ENCODE data around the gene COL4A1. TPM values are rescaled to one million over a fixed set of nuclear protein-coding genes. Genes with fewer than 3 reads are reported as not detected.

Gene COL4A1
- polyA plus RNA-seq, 1 experiment = 210 TPM

GRCh38 chr13:110327051-110327721, 20.2 kb upstream of the COL4A1 start:
- TF ChIP-seq CTCF (IDR thresholded peaks at IDR 0.05; ENCODE audit: low read depth, low read length) = no peak
- POLR2A ChIA-PET = interaction anchor here (1.1 kb wide), 1 partner anchor 20 kb away, joined by 3 read pairs; the partner anchor contains the start of genes COL4A1 and COL4A2
- peak overlapping the region; percentile 61 for H3K27ac ChIP-seq (ENCODE audit: low read depth, low read length)

DNA sequence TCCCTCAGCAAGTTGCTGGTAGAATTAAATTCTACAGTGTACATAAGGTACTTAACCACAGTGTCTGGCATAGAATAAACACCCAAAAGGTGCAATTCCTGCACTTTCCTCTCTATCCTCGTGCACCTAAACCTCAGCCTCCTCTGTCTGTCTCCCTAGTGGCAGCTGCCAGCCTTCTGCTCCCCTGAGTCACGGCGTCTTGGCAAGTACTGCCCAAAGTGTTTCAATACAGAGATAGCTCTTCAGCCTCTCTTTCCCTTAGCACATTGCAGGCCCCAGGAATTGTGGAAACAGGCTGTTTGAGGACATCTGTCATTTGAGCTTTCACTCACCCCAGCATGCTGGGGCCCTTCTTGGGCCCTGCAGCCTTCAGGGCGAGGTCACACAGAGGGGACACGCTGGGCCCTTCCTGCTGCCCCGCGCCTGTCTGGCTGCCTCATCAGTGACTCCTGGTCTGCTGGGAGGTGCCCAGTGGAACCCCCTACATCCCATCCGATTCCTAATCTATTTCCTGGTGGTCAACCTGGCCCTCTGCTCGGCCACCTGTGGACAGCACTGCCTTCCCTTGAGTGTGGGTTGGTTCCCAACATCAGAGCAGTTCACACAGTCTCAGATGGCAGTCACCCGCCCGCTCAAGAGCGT, 19.4 kb upstream of the COL4A1 start:
- ChIA-PET POLR2A (interaction anchor here (1.0 kb wide), 1 partner anchor 19 kb away, joined by 5 read pairs; the partner anchor contains the start of genes COL4A1 and COL4A2), CTCF (no interaction called here)
- H3K9me3 ChIP-seq (ENCODE audit: control insufficient read depth, insufficient read depth, low read length) = no peaks in the 10 kb centered on the region; the same call in 1 of the 2 replicates
- no peak for TF ChIP-seq CTCF (IDR thresholded peaks at IDR 0.05; ENCODE audit: low read depth, low read length)
- H3K27me3 ChIP-seq (ENCODE audit: control insufficient read depth, insufficient read depth, low read length) = no peaks in the 10 kb centered on the region
- peak overlapping the region; percentile 21 for H3K27ac ChIP-seq (ENCODE audit: low read depth, low read length)
- no peak overlapping the region for H3K4me3 ChIP-seq (ENCODE audit: low read depth, low read length)
- no peak for DNase-seq (ENCODE audit: low read depth, low spot score)

More at GRCh38 chr13:110327051-110327721, 20.2 kb upstream of the COL4A1 start:
- Histone ChIP-seq H3K4me3 (ENCODE audit: low read depth, low read length) (no peak overlapping the region), H3K27me3 (ENCODE audit: control insufficient read depth, insufficient read depth, low read length) (no peaks in the 10 kb centered on the region), H3K9me3 (ENCODE audit: control insufficient read depth, insufficient read depth, low read length) (no peaks in the 10 kb centered on the region; the same call in 1 of the 2 replicates)
- CTCF ChIA-PET = no interaction called here
- DNase-seq (ENCODE audit: low read depth, low spot score) = no peak

- H3K27ac ChIP-seq (ENCODE audit: low read depth, low read length) = no peak overlapping the region
- H3K27me3 ChIP-seq (ENCODE audit: control insufficient read depth, insufficient read depth, low read length) = no peaks in the 10 kb centered on the region
- no peaks in the 10 kb centered on the region; the same call in 1 of the 2 replicates for H3K9me3 ChIP-seq (ENCODE audit: control insufficient read depth, insufficient read depth, low read length)
- ChIA-PET CTCF (interaction anchor here (0.6 to 1.9 kb wide), 4 partner anchors 36 to 535 kb away, joined by 3 to 7 read pairs (median 4); no protein-coding TSS in a partner anchor), POLR2A (interaction anchor here (0.6 to 2.1 kb wide), 8 partner anchors 12 to 88 kb away, joined by 3 to 18 read pairs (median 7); partner anchors contain the start of genes COL4A1 and COL4A2)
- no peak for TF ChIP-seq CTCF (IDR thresholded peaks at IDR 0.05; ENCODE audit: low read depth, low read length)
- no peak overlapping the region for H3K4me3 ChIP-seq (ENCODE audit: low read depth, low read length)
- no peak for DNase-seq (ENCODE audit: low read depth, low spot score)
Observed at GRCh38 chr13:110324026-110324749, 17.2 kb upstream of the COL4A1 start.

DNA sequence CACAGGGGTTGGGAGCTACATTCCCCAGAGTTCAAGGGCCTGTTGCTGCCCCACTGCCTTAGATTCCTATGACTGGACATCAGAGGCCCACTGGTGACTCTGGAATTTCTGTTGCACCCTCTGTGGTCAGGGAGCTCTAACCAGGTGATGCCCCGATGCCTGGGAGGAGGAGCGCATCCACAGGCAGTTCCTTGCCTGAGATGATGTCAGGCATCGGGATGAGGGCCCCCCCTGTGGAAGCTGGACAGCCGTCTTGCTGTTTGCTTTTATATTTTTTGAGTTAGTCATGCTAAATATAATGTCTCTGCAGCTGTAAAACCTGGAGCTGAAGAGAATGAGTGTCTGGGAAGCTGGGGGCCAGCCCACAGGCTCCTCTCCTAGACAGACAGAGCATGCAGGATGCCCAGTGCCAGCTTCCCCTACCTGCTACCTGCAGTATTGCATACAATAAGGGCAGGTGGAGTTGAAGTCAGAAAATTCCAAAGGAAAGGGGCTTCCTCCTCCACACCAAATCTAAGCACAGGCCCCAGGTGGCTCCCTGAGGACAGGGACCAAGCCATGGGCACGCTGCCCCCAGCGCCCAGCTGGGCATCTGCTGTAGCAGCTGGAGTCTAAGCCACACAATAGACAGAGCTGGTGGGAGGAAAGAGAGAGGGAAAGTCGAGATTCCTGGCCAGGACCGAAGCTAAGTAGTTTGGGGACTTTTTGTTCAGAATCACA, 16.4 kb upstream of the COL4A1 start:
- peak; percentile 34; the same call in 1 of the 2 replicates for TF ChIP-seq CTCF (IDR thresholded peaks at IDR 0.05; ENCODE audit: low read depth, low read length)
- DNase-seq (ENCODE audit: low read depth, low spot score) = peak; percentile 81
- no peaks in the 10 kb centered on the region; the same call in 1 of the 2 replicates for H3K9me3 ChIP-seq (ENCODE audit: control insufficient read depth, insufficient read depth, low read length)
- H3K27ac ChIP-seq (ENCODE audit: low read depth, low read length) = peak overlapping the region; percentile 75
- CTCF ChIA-PET = interaction anchor here (0.6 to 1.9 kb wide), 4 partner anchors 76 to 536 kb away, joined by 3 to 7 read pairs (median 3); no protein-coding TSS in a partner anchor
- no peaks in the 10 kb centered on the region for H3K27me3 ChIP-seq (ENCODE audit: control insufficient read depth, insufficient read depth, low read length)
- POLR2A ChIA-PET = interaction anchor here (0.9 to 2.1 kb wide), 12 partner anchors 9 to 88 kb away, joined by 3 to 18 read pairs (median 7); partner anchors contain the start of genes COL4A1 and COL4A2
- no peak overlapping the region for H3K4me3 ChIP-seq (ENCODE audit: low read depth, low read length)

Measured in AG04450 (cell line).